A549 treated with ZK216348 at 1 μM for 4 hours (cell line): ENCODE results near the gene MS4A1. TPM values are rescaled to one million over a fixed set of nuclear protein-coding genes. Genes with fewer than 3 reads are reported as not detected.

Source experiments
- total RNA-seq: library from RNA; stranded (reverse); fragments of 200-300 nt; extraction: Qiagen RNA extraction; gene quantifications from 5 replicates; pipeline ENCODE4 v1.2.3, GENCODE V29; 2022; ENCODE audit warnings: low read depth

Gene MS4A1
- not detected in 5 replicates for total RNA-seq

DNA sequence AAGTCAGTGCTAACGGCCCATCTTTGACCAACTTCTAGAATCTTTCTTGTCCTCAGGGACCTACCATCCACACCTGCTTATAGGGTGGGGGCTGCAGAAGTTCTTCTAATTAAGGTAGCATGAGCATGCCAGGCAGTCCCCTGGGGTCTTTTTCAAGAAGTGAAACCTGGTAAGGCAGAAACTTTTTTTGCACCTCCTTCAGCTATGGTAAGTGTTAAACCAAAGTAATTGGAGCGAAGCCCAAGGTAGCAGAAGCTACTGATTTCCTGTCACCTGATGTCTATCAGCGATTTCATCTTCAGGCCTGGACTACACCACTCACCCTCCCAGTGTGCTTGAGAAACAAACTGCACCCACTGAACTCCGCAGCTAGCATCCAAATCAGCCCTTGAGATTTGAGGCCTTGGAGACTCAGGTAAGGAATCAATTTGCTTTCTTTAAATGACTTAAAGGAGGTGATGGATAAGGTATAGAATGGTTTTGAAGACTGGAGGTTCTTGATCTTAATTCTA is at the start of gene MS4A1:
TSS of gene MS4A1 (plus strand) at position 317 of the 512 bp plus-strand sequence. CDS start 6,528 bp downstream, outside the sequence.

GRCh38 chr11:60429272-60429671 is 26.4 kb upstream of the MS4A1 start, which contains the start of gene MS4A5:
Gene MS4A5 (plus strand): TSS chr11:60429572. CDS start chr11:60429675, 103 bp downstream.

GRCh38 chr11:60492488-60493009 is 36.9 kb downstream of the MS4A1 start, which contains the start of gene MS4A12:
Gene MS4A12 (plus strand): TSS chr11:60492778. CDS start chr11:60497319, 4,541 bp downstream.

GRCh38 chr11:60515144-60515855 is 59.7 kb downstream of the MS4A1 start, which contains the start of gene MS4A13:
Gene MS4A13 (plus strand): TSS chr11:60515392. CDS start chr11:60518084, 2,692 bp downstream.

Other genes starting within 250 kb of the MS4A1 start
- gene MS4A4E, start 212.7 kb upstream of the MS4A1 start, total RNA-seq: not detected in 5 replicates
- gene MS4A4A, start 175.2 kb upstream of the MS4A1 start, total RNA-seq: not detected in 5 replicates
- not detected in 5 replicates for gene MS4A6E, start 128.6 kb upstream of the MS4A1 start, total RNA-seq
- gene MS4A7, start 77.3 kb upstream of the MS4A1 start, total RNA-seq: not detected in 5 replicates
- not detected in 5 replicates for gene MS4A14, start 59.4 kb upstream of the MS4A1 start, total RNA-seq
- gene MS4A5, start 26.3 kb upstream of the MS4A1 start, total RNA-seq: not detected in 5 replicates
- gene MS4A12, start 36.9 kb downstream of the MS4A1 start, total RNA-seq: not detected in 5 replicates
- not detected in 5 replicates for gene MS4A13, start 59.5 kb downstream of the MS4A1 start, total RNA-seq
- gene MS4A8, start 243.8 kb downstream of the MS4A1 start, total RNA-seq: not detected in 5 replicates